ENCODE data around the gene PGM5. TPM values are rescaled to one million over a fixed set of nuclear protein-coding genes. Genes with fewer than 3 reads are reported as not detected.

Gene PGM5
- total and polyA plus RNA-seq, 2 of the 8 experiments (the other 6 are each of a cell fraction or from before 2014, with no cell fraction given) = not detected

DNA sequence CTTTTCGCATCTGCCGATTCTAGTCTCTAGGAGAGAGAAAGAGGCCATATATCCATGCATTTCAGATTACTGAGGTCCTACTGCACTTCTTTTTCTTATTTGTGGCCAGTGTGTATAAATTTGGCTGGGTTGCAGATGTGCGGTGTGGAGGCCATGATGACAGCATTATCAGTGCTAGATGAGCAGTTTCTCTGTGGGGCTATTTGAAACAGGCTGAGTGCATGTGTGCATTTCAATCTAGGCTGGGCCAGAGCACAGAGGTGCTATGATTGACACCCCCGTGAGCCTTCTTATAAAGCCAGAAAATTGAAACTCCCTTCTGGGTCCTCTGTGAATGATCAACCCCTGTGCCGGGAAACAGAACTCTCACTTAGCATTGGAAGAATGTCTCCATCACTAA, 114.2 kb downstream of the PGM5 start:
- H2BK20ac ChIP-seq (ENCODE audit: low read length) = no peak overlapping the region
- H2BK12ac ChIP-seq (ENCODE audit: low read depth, low read length) = no peak overlapping the region
- no peak overlapping the region for H4K91ac ChIP-seq (replicated peaks; ENCODE audit: insufficient read length, low read length)
- ChIA-PET POLR2A (ENCODE audit: partially characterized antibody) (no interaction called here), CTCF (ENCODE audit: partially characterized antibody) (no interaction called here)
- no peak overlapping the region for H4K8ac ChIP-seq (ENCODE audit: extremely low read depth, insufficient read depth, low read length)
- H4K20me1 ChIP-seq (replicated peaks in 1 of 2; ENCODE audit: control insufficient read depth in 1 of 2, insufficient read depth in 2 of 2, low read length in 2 of 2) = no peaks in the 10 kb centered on the region
- H3K36me3 ChIP-seq (ENCODE audit: control insufficient read depth in 2 of 4, insufficient read depth in 4 of 4, low read length in 3 of 4) = no peaks in the 10 kb centered on the region
- H2BK5ac ChIP-seq (ENCODE audit: low read depth, low read length) = no peak overlapping the region
- H3K4me2 ChIP-seq (ENCODE audit: insufficient read depth in 1 of 2, low read depth in 2 of 2, low read length in 2 of 2) = no peak overlapping the region
- DNase-seq (ENCODE audit: low read depth in 1 of 2, low spot score in 2 of 2) (no peak), FAIRE-seq (no peak)
- H2AFZ ChIP-seq (ENCODE audit: low read length) = no peak overlapping the region
- H2BK15ac ChIP-seq (ENCODE audit: low read length) = no peak overlapping the region
- H3K79me2 ChIP-seq (ENCODE audit: control insufficient read depth in 1 of 2, insufficient read depth in 2 of 2, low read length in 2 of 2) = no peaks in the 10 kb centered on the region
- TF ChIP-seq SRF (IDR thresholded peaks at IDR 0.05; ENCODE audit: low read depth, low read length) (no peak), RFX5 (IDR thresholded peaks at IDR 0.05; ENCODE audit: borderline replicate concordance, low read depth, low read length) (no peak), RNF2 (IDR thresholded peaks at IDR 0.05; ENCODE audit: borderline replicate concordance, low read depth, low read length, missing control alignments, poor library complexity, severe bottlenecking) (no peak)
- no peak overlapping the region for H3K56ac ChIP-seq (replicated peaks; ENCODE audit: insufficient read length, low read depth, low read length)
- H3K4me1 ChIP-seq (replicated peaks in 1 of 4; ENCODE audit: control insufficient read depth in 3 of 4, insufficient read depth in 4 of 4, low read length in 3 of 4) = no peaks in the 10 kb centered on the region
- H4K5ac ChIP-seq (ENCODE audit: insufficient read length, low read depth, low read length) = no peak overlapping the region
- 92% methylated on average over 5 of the region's 5 CpGs; no CpG with 5 or more reads in 1 of the 2 experiments for WGBS, 2 experiments (ENCODE audit: extremely low coverage in 1 of 2, insufficient coverage in 1 of 2, insufficient read length in 1 of 2, insufficient replicate concordance in 2 of 2, low coverage in 1 of 2, low lambda C conversion rate in 2 of 2, missing lambda C conversion rate in 1 of 2)
- H3K23me2 ChIP-seq (ENCODE audit: low read depth, low read length) = peaks cover 2% of the 10 kb centered on the region; the same call in 1 of the 2 replicates
- no peak overlapping the region for H3K9ac ChIP-seq (replicated peaks in 1 of 4; ENCODE audit: extremely low read depth in 1 of 4, low read depth in 3 of 4, low read length in 3 of 4)
- no peaks in the 10 kb centered on the region; a peak in 1 of 7 replicates for H3K27me3 ChIP-seq (replicated peaks in 1 of 4; ENCODE audit: control insufficient read depth in 3 of 4, extremely low read depth in 1 of 4, insufficient read depth in 3 of 4, low read length in 3 of 4)
- no peak overlapping the region for H3K27ac ChIP-seq (ENCODE audit: low read depth, low read length)
- no peak overlapping the region for H2AK5ac ChIP-seq (ENCODE audit: low read depth, low read length)
- no peak overlapping the region for H3K23ac ChIP-seq (ENCODE audit: insufficient read length)
- no peak overlapping the region for H3K4me3 ChIP-seq (ENCODE audit: extremely low read depth in 1 of 4, insufficient read depth in 2 of 4, low read depth in 3 of 4, low read length in 4 of 4)
- H3K4ac ChIP-seq (replicated peaks; ENCODE audit: insufficient read length, low read depth, low read length) = no peak overlapping the region
- H3K79me1 ChIP-seq (ENCODE audit: low read depth, low read length) = no peaks in the 10 kb centered on the region
- H2BK120ac ChIP-seq (replicated peaks; ENCODE audit: low read depth, low read length) = no peak overlapping the region
- H3K18ac ChIP-seq (ENCODE audit: extremely low read depth, low read length) = no peak overlapping the region
- no peak overlapping the region for H3K14ac ChIP-seq (ENCODE audit: insufficient read length)
- no peaks in the 10 kb centered on the region for H3K9me3 ChIP-seq (ENCODE audit: insufficient read depth in 2 of 2, low read depth in 1 of 2, low read length in 1 of 2)
